Calu3 (cell line): Measurements from ENCODE around the gene MAP4K2. TPM values are rescaled to one million over a fixed set of nuclear protein-coding genes. Genes with fewer than 3 reads are reported as not detected.

Experiments used
- BruUV-seq: library from RNA; stranded (reverse); fragments of 400-500 nt; replicated peaks from 2 replicates; lab custom pipeline; 2021; lab: Mats Ljungman, UMichigan
- CTCF ChIA-PET: fragments of 300-600 bp; sonication (Branson Sonifier 250); formaldehyde crosslinking; loops from one replicate; lab custom pipeline; 2022; ENCODE audit warnings: antibody characterized with exemption; lab: Charles Lee
- DNase-seq: peaks from one replicate; pipeline ENCODE4 v3.0.0; 2022
- H3K27ac Mint-ChIP-seq: one replicate; pipeline ENCODE4 v1.8.0; 2022; ENCODE audit warnings: mixed read lengths; ENCODE audit not compliant: unreplicated experiment
- H3K27me3 Mint-ChIP-seq: one replicate; pipeline ENCODE4 v1.8.0; 2022; ENCODE audit warnings: mixed read lengths; ENCODE audit not compliant: unreplicated experiment
- H3K36me3 Mint-ChIP-seq: one replicate; pipeline ENCODE4 v1.8.0; 2022; ENCODE audit warnings: mild to moderate bottlenecking, moderate library complexity, mixed read lengths; ENCODE audit not compliant: insufficient read depth, unreplicated experiment
- H3K4me1 Mint-ChIP-seq: one replicate; pipeline ENCODE4 v1.8.0; 2022; ENCODE audit warnings: mild to moderate bottlenecking, low read depth, mixed read lengths; ENCODE audit not compliant: unreplicated experiment
- H3K4me3 Mint-ChIP-seq: one replicate; pipeline ENCODE4 v1.8.0; 2022; ENCODE audit warnings: mild to moderate bottlenecking, low read depth, moderate library complexity, mixed read lengths; ENCODE audit not compliant: unreplicated experiment
- H3K9me3 Mint-ChIP-seq: one replicate; pipeline ENCODE4 v1.8.0; 2022; ENCODE audit warnings: low read depth, mixed read lengths; ENCODE audit not compliant: unreplicated experiment
- intact Hi-C: fragments of 100-400 bp; cut with micrococcal nuclease; formaldehyde crosslinking; loops from one replicate; pipeline ENCODE4 v1.10.0; 2022; ENCODE audit not compliant: unreplicated experiment
- total RNA-seq: library from RNA; stranded (reverse); gene quantifications from 2 replicates; pipeline ENCODE4 v1.2.3, GENCODE V29; 2022
- TF ChIP-seq, protein P1 (sequence below): fragments of 200-600 bp; IDR thresholded peaks from one replicate; pipeline ENCODE4 v1.8.0; 2022; ENCODE audit warnings: antibody characterized with exemption; ENCODE audit not compliant: unreplicated experiment

Gene MAP4K2
- total RNA-seq, 1 experiment from 2014 or later: 17.4 TPM

GRCh38 chr11:64735725-64736259 is 67.2 kb downstream of the MAP4K2 start:
- H3K9me3 Mint-ChIP-seq: no peaks in the 10 kb centered on the region
- TF ChIP-seq, protein P1, sequence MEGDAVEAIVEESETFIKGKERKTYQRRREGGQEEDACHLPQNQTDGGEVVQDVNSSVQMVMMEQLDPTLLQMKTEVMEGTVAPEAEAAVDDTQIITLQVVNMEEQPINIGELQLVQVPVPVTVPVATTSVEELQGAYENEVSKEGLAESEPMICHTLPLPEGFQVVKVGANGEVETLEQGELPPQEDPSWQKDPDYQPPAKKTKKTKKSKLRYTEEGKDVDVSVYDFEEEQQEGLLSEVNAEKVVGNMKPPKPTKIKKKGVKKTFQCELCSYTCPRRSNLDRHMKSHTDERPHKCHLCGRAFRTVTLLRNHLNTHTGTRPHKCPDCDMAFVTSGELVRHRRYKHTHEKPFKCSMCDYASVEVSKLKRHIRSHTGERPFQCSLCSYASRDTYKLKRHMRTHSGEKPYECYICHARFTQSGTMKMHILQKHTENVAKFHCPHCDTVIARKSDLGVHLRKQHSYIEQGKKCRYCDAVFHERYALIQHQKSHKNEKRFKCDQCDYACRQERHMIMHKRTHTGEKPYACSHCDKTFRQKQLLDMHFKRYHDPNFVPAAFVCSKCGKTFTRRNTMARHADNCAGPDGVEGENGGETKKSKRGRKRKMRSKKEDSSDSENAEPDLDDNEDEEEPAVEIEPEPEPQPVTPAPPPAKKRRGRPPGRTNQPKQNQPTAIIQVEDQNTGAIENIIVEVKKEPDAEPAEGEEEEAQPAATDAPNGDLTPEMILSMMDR: no peak
- H3K4me1 Mint-ChIP-seq: peaks cover 7% of the 10 kb centered on the region
- H3K36me3 Mint-ChIP-seq: no peaks in the 10 kb centered on the region
- no TSS peak for BruUV-seq
- DNase-seq: no peak
- H3K27ac Mint-ChIP-seq: no peak overlapping the region
- H3K27me3 Mint-ChIP-seq: peaks cover 77% of the 10 kb centered on the region
- intact Hi-C loops: no loop called here
- CTCF ChIA-PET: no interaction called here
- H3K4me3 Mint-ChIP-seq: no peak overlapping the region

Other genes with a start within 250 kb of the MAP4K2 start
- gene SLC22A11, start 247.3 kb downstream of the MAP4K2 start, total RNA-seq: not detected in 2 replicates
- not detected in 2 replicates for gene SLC22A12, start 212.0 kb downstream of the MAP4K2 start, total RNA-seq
- not detected in 2 replicates for gene NRXN2, start 80.0 kb downstream of the MAP4K2 start, total RNA-seq
- gene RASGRP2, start 59.1 kb downstream of the MAP4K2 start, total RNA-seq: not detected in 2 replicates
- gene PYGM, start 43.2 kb downstream of the MAP4K2 start, total RNA-seq: 1.4 and 1.8 TPM in 2 replicates
- gene SF1, start 24.7 kb downstream of the MAP4K2 start, total RNA-seq: 312 and 319 TPM in 2 replicates
- gene MEN1, start 7.3 kb upstream of the MAP4K2 start, total RNA-seq: 39.8 and 41.0 TPM in 2 replicates
- gene CDC42BPG, start 41.4 kb upstream of the MAP4K2 start, total RNA-seq: 26.5 and 33.0 TPM in 2 replicates
- 92.8 and 101 TPM in 2 replicates for gene EHD1, start 75.4 kb upstream of the MAP4K2 start, total RNA-seq
- 29.6 and 35.8 TPM in 2 replicates for gene ATG2A, start 114.0 kb upstream of the MAP4K2 start, total RNA-seq
- 9.9 and 12.2 TPM in 2 replicates for gene PPP2R5B, start 121.5 kb upstream of the MAP4K2 start, total RNA-seq
- gene GPHA2, start 132.7 kb upstream of the MAP4K2 start, total RNA-seq: not detected in 2 replicates
- gene MAJIN, start 168.9 kb upstream of the MAP4K2 start, total RNA-seq: 0.56 TPM in 1 of 2 replicates, not detected in the other
- gene BATF2, start 193.8 kb upstream of the MAP4K2 start, total RNA-seq: 4.5 and 11.3 TPM in 2 replicates
- gene ARL2, start 210.9 kb upstream of the MAP4K2 start, total RNA-seq: 62.6 and 63.7 TPM in 2 replicates
- 22.1 and 25.7 TPM in 2 replicates for gene SNX15, start 224.2 kb upstream of the MAP4K2 start, total RNA-seq
- 12.9 and 17.6 TPM in 2 replicates for gene SAC3D1, start 238.0 kb upstream of the MAP4K2 start, total RNA-seq